C4-2B (cell line): Measurements from ENCODE around the gene RCOR1.

Experiments
- ZFX ChIP-seq: fragments of 450-650 bp; IDR thresholded peaks from 2 replicates; pipeline ENCODE4 v1.6.1; 2017
- TF ChIP-seq, protein P1 (sequence below): fragments of 450-650 bp; conservative IDR thresholded peaks from 2 replicates; pipeline ENCODE4 v1.5.1; 2017; ENCODE audit warnings: mild to moderate bottlenecking

DNA sequence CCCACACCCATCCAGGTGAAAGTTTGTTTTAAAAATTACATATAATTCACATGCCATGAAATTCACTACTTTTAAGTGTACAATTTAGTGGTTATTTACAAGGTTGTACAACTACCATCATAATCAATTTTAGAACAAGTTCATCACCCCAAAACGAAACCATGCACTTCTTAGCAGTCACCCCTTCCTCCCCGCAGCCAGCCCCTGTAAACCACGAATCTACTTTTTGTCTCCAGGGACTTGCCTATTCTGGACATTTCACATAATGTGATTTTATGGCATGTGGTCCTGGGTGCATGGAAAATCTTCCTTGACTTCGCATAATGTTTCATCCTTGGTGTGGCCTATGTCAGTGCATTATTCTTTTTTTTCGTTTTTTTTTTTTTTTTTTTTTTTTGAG lies 165.6 kb downstream of the RCOR1 start:
- TF ChIP-seq, protein P1, sequence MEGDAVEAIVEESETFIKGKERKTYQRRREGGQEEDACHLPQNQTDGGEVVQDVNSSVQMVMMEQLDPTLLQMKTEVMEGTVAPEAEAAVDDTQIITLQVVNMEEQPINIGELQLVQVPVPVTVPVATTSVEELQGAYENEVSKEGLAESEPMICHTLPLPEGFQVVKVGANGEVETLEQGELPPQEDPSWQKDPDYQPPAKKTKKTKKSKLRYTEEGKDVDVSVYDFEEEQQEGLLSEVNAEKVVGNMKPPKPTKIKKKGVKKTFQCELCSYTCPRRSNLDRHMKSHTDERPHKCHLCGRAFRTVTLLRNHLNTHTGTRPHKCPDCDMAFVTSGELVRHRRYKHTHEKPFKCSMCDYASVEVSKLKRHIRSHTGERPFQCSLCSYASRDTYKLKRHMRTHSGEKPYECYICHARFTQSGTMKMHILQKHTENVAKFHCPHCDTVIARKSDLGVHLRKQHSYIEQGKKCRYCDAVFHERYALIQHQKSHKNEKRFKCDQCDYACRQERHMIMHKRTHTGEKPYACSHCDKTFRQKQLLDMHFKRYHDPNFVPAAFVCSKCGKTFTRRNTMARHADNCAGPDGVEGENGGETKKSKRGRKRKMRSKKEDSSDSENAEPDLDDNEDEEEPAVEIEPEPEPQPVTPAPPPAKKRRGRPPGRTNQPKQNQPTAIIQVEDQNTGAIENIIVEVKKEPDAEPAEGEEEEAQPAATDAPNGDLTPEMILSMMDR = no peak
- no peak for TF ChIP-seq ZFX
